ENCODE results near the gene EIF4H. TPM values are rescaled to one million over a fixed set of nuclear protein-coding genes. Genes with fewer than 3 reads are reported as not detected.
A peak's percentile ranks its signal among the peaks of the same experiment; 100 is the strongest.

Gene EIF4H
- total RNA-seq, 1 experiment from 2014 or later = 384 TPM

GRCh38 chr7:74173491-74173865 is 678 bp upstream of the EIF4H start:
- no peak for TF ChIP-seq ZBTB33 (IDR thresholded peaks at IDR 0.05; ENCODE audit: extremely low read depth, insufficient replicate concordance, low read length)
- TF ChIP-seq SRF (IDR thresholded peaks at IDR 0.05; ENCODE audit: low read depth) = no peak
- no peak for TF ChIP-seq POLR2A (IDR thresholded peaks at IDR 0.05; ENCODE audit: borderline replicate concordance, extremely low read depth, insufficient read depth, insufficient read length)
- TF ChIP-seq SIN3A (IDR thresholded peaks at IDR 0.05; ENCODE audit: low read depth) = no peak
- TF ChIP-seq EZH2phosphoT487 (IDR thresholded peaks at IDR 0.05; ENCODE audit: borderline replicate concordance) = no peak
- no peak for TF ChIP-seq ZNF274 (IDR thresholded peaks at IDR 0.05; ENCODE audit: low read depth, low read length)
- no peak for TF ChIP-seq CTCF (IDR thresholded peaks at IDR 0.05 in 2 of 3, conservative IDR thresholded peaks at IDR 0.05 in 1 of 3; ENCODE audit: borderline replicate concordance in 1 of 3, insufficient read depth in 1 of 3, low read depth in 2 of 3, low read length in 2 of 3)
- no peak for TF ChIP-seq CBX3 (IDR thresholded peaks at IDR 0.05; ENCODE audit: low read depth)
- no peak for TF ChIP-seq REST (IDR thresholded peaks at IDR 0.05; ENCODE audit: low read depth)
- TF ChIP-seq POLR2AphosphoS5 (IDR thresholded peaks at IDR 0.05; ENCODE audit: low read depth, low read length) = no peak
- no peak for TF ChIP-seq TCF7L2 (IDR thresholded peaks at IDR 0.05; ENCODE audit: borderline replicate concordance, extremely low read depth, insufficient read depth, insufficient read length)
- no peak for TF ChIP-seq MAX (IDR thresholded peaks at IDR 0.05)
- TF ChIP-seq EZH2 (IDR thresholded peaks at IDR 0.05) = no peak
- no peak for TF ChIP-seq FOSL1 (IDR thresholded peaks at IDR 0.05; ENCODE audit: low read depth)
- no peak for TF ChIP-seq ELF1 (IDR thresholded peaks at IDR 0.05; ENCODE audit: borderline replicate concordance, low read depth)
- TF ChIP-seq ATF3 (IDR thresholded peaks at IDR 0.05) = no peak
- Histone ChIP-seq H3K36me3 (ENCODE audit: control insufficient read depth in 1 of 2, insufficient read depth in 2 of 2, low read length in 2 of 2) (peaks cover 1 to 23% of the 10 kb centered on the region in 2 experiments; a peak in 1 of 4 replicates), H4K20me1 (ENCODE audit: insufficient read depth) (peaks cover 31% of the 10 kb centered on the region; the same call in 1 of the 2 replicates), H3K27me3 (ENCODE audit: insufficient read depth, low read length) (no peaks in the 10 kb centered on the region), H3K79me2 (ENCODE audit: insufficient read depth, low read length) (peaks cover 47% of the 10 kb centered on the region), H3K9me3 (ENCODE audit: control insufficient read depth in 1 of 2, insufficient read depth in 1 of 2, low read depth in 1 of 2, low read length in 2 of 2) (no peaks in the 10 kb centered on the region), H3K4me2 (ENCODE audit: low read length) (peak overlapping the region; percentile 91), H2AFZ (ENCODE audit: low read depth, low read length, poor library complexity, severe bottlenecking) (no peak overlapping the region), H3K9me2 (ENCODE audit: insufficient read depth) (no peaks in the 10 kb centered on the region), H3K9ac (ENCODE audit: low read length) (peak overlapping the region; percentile 98), H3K27ac (ENCODE audit: low read depth, low read length) (peak overlapping the region; percentile 87), H3K4me3 (replicated peaks in 1 of 2; ENCODE audit: low read depth in 1 of 2, low read length in 2 of 2) (peak overlapping the region; percentile 96 to 98), H3K4me1 (ENCODE audit: control insufficient read depth in 1 of 2, insufficient read depth in 2 of 2, low read length in 2 of 2) (peaks cover 42 to 63% of the 10 kb centered on the region in 2 experiments)
- ChIA-PET CTCF (interaction anchor here (0.7 to 1.0 kb wide), 2 partner anchors 10 to 144 kb away, joined by 3 to 4 read pairs; no protein-coding TSS in a partner anchor), RAD21 (ENCODE audit: low non-redundant PET in 1 of 2, low total read pairs in 2 of 2, uncharacterized antibody in 2 of 2, unreplicated experiment in 2 of 2) (no interaction called here), POLR2A (interaction anchor here (0.9 to 2.3 kb wide), 10 partner anchors 8 to 94 kb away, joined by 3 to 6 read pairs (median 4); partner anchors contain the start of gene LAT2)
- no peak for DNase-seq (ENCODE audit: low read depth, low spot score)
- TSS peak; percentile 78 for BruUV-seq (replicated peaks)
- no peak; the same call in 1 of the 2 replicates for ATAC-seq
- intact Hi-C loops (cut with micrococcal nuclease) = no loop called here

All from HCT116 (cell line).